ENCODE measurements around the gene RAB11FIP4.
A peak's percentile ranks its signal among the peaks of the same experiment; 100 is the strongest.

Gene RAB11FIP4

DNA sequence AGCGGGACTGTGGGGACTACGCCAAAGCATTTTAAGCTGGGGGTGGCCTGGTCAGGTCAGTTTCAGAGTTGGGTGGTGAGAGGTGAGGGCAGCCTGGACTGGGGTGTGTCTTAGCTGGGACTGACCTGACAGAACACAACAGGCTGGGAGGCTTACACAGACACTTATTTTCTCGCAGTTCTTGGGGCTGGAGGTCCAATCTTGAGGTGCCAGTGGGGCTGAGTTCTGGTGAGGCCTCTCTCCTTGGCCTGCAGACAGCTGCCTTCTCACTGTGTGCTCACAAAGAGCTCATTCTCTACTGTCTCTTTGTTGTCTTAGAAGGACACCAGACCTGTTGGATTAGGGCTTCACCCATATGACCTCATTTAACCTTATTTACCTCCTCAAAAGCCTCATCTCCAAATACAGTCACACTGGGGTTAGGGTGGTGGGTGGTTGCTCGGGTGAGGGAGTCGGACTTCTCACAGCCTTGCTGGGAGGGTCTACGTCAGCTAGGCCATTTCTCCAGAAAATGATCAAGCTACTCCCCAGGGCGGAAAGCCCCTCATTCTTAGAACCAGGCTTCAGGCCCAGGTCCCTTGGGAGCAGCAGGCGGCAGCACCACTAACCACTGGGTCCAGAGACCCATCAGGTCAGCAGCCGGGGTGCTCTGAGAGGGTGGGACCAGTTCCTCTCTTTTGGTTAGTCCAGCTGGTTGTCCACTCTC is 149.3 kb downstream of the RAB11FIP4 start:
- no peak for DNase-seq (ENCODE audit: low read depth in 2 of 2, low spot score in 1 of 2)

- no peak for DNase-seq (ENCODE audit: low read depth in 2 of 2, low spot score in 1 of 2)
These were observed 150.1 kb downstream of the RAB11FIP4 start for GRCh38 chr17:31541559-31541958.

DNA sequence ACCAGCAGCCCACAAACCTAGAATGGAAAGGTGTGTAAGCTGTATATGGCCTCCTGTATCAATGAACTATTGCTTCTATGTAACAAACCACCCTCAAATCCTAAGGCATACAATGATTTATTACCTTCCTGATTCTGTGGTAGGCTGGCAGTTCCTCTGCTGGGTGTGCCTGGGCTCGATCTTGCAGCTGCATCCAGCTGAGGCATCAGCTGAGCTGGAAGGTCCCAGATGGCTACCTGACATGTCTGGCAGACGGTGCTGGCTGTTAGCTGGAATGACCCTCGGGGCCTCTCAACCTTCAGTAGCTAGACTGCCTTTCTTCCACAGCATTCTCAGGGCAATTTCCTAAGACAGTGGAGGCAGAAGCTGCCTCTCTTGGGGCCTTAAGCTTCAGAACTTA is 152.7 kb downstream of the RAB11FIP4 start:
- DNase-seq (ENCODE audit: low read depth in 2 of 2, low spot score in 1 of 2) = no peak

- DNase-seq (ENCODE audit: low read depth in 2 of 2, low spot score in 1 of 2) = no peak
These were observed 155.2 kb downstream of the RAB11FIP4 start for GRCh38 chr17:31546650-31547049.

DNA sequence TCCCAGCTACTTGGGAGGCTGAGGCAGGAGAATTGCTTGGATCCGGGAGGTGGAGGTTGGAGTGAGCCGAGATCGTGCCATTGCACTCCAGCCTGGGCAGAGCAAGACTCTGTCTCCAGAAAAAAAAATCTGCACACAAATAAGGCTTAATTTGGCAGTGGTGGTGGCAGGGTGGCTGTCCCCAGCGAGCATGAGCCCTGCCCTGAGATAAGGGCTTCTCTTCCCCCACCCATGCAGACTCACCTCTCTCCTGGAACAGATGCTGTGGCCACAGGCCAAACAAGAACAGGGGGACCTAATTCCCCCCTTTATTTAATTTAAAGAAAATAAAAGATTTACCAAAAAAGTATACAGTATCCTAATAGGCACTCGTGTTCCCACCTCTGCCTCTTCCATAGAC is 157.2 kb downstream of the RAB11FIP4 start:
- no peak for DNase-seq (ENCODE audit: low read depth in 2 of 2, low spot score in 1 of 2)

DNA sequence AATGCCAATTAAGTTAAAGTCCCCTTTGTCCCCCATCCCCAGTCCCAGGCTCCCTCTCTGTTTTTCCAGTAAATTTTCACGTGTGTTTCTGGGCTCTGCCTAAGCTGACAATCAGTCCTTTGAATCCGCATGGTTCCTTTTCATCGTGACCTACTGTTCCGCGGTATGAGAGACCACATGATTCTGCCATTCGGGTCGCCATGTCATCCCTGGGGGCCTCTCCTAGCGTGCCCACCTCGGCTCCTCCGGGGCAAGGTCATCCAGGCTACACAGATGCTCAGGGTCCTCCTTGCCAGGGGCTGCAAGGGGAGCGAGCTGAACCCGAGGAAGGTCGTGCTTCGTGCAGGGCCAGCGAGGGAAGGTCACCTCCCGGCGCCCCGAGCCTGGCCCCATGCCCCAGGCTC is 157.6 kb downstream of the RAB11FIP4 start:
- DNase-seq (ENCODE audit: low read depth in 2 of 2, low spot score in 1 of 2) = no peak

GRCh38 chr17:31549525-31550388 is 158.3 kb downstream of the RAB11FIP4 start:
- peak; percentile 85 to 96 for DNase-seq (ENCODE audit: low read depth in 2 of 2, low spot score in 1 of 2)

GRCh38 chr17:31550389-31551056 is 159.0 kb downstream of the RAB11FIP4 start:
- no peak for DNase-seq (ENCODE audit: low read depth in 2 of 2, low spot score in 1 of 2)

- DNase-seq (ENCODE audit: low read depth in 2 of 2, low spot score in 1 of 2) = no peak
These were observed 161.1 kb downstream of the RAB11FIP4 start for GRCh38 chr17:31552568-31552967.

DNA sequence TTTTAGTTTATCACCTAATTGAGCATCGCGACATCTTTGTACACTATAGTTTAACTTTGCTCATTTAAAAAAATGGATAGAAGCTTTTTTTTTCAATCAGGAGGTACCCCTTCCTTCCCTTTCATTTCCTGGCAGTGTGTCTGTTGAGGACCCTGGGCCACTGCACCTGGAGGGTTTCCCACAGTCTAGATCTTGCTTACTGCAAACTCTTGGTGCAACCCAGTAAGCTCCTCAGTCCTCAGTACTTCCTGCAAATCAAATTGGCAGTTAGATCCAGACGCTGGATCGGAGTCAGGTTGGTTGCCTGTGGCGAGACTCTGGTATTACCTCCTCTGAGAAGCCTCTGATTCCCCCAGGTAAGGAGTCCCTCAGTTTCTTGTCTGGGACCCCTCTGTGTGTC is 162.0 kb downstream of the RAB11FIP4 start:
- DNase-seq (ENCODE audit: low read depth in 2 of 2, low spot score in 1 of 2) = no peak

GRCh38 chr17:31554930-31555329 is 163.5 kb downstream of the RAB11FIP4 start:
- DNase-seq (ENCODE audit: low read depth in 2 of 2, low spot score in 1 of 2) = no peak

DNA sequence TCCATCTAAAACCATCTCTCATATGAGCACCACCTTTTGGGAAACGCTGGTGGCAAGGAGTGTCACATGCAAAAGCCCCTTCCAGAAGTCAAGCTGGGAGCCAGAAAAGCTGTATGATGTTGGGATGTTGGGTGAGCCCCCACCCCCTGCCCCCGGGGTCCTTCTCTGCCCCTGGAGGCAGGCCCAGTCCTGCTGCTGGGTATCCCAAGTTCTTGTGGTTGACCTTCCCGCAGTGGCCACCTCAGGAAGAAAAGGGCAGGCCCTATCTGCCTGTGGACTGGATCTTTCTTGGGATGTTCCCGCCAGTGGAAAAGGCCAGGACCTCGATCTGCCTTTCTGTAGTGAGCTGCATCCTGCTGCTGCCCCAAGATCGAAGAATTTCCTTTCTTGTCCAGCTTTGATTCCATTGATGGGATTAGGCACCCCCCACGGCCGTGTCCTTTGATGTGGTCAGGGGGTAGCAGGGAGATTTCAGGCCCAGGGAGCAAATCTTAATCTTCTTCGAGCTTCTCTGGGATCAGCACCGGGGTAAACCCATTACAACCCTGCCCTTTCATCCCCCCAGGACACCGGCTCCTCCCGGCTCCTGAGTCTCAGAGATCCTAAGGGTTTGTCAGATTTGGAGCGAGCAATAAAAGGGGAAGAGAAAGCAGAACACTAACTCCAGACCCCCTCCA is 165.6 kb downstream of the RAB11FIP4 start:
- DNase-seq (ENCODE audit: low read depth in 2 of 2, low spot score in 1 of 2) = no peak

GRCh38 chr17:31558748-31559583 is 167.5 kb downstream of the RAB11FIP4 start:
- peak; percentile 6 to 22 for DNase-seq (ENCODE audit: low read depth in 2 of 2, low spot score in 1 of 2)

DNA sequence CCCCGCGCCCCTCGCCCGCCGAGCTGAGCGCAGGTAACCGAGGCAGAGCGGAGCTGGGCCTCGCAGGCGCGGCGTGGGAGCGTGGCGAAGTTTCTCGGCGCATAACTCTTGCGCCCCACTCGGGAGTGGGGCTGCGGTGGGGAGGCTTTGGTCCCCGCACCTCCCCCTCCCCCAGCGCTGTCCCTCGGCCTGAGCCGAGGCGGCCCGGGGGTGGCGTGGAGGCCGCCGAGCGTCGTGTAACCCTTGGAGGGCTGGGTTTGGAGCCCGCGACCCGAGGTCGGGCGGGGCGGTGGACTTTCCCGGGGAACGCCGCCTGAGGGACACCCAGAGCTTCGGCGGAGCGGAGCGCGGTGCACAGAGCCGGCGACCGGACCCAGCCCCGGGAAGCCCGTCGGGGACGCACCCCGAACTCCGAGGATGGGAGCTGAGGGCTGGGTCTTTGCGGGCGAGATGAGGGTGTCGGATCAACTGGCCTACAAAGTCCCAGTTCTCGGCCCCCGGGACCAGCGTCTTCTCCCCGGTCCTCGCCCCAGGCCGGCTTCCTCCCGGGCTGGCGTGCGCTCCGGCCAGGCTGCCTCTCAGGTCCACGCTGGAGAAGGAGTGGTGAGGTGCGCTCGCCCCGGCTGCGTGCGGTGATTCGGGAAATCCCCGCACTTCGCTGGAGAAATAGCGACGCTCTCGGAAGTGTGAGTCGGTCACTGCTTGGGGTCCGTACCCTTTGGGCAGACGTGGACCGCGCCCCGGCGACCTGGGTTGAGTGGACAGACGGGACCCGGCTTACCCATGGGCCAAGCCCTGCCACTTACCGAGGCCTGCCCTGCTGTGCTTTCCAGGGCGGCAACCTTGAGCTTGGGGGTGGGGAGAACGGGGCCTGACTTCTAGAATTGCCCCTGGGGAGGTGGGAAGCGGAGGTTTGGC is 168.4 kb downstream of the RAB11FIP4 start:
- DNase-seq (ENCODE audit: low read depth in 2 of 2, low spot score in 1 of 2) = no peak

DNA sequence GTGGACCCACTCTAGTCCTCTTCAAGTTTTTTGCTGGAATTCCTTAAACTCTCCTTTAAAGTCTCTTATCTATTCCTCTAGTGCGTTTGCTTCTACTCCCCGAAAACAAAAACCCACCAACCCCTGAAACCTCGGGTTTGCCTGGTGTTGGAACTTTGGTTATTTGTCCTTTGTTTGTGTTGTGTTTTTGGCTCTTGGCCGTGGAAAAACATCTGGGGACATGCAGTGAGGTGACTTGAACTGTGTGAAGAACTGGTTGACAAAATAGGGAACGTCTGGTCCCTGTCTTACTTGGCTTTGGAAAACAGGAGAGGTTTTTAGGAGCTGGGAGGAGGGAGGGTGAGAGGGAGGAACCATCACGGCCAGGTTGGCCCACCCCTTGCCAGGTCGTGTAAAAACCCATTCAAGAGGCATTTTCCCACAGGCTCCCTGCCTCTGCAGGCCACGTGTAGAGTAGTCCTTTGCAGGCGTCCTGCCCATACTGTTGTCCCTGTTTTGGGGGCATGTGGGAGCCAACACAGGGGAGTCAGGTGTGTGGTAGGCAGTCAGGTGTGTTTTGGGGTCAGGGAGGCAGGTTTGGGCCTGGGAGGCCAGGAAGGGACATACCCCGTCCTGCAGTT is 169.3 kb downstream of the RAB11FIP4 start:
- DNase-seq (ENCODE audit: low read depth in 2 of 2, low spot score in 1 of 2) = no peak

DNA sequence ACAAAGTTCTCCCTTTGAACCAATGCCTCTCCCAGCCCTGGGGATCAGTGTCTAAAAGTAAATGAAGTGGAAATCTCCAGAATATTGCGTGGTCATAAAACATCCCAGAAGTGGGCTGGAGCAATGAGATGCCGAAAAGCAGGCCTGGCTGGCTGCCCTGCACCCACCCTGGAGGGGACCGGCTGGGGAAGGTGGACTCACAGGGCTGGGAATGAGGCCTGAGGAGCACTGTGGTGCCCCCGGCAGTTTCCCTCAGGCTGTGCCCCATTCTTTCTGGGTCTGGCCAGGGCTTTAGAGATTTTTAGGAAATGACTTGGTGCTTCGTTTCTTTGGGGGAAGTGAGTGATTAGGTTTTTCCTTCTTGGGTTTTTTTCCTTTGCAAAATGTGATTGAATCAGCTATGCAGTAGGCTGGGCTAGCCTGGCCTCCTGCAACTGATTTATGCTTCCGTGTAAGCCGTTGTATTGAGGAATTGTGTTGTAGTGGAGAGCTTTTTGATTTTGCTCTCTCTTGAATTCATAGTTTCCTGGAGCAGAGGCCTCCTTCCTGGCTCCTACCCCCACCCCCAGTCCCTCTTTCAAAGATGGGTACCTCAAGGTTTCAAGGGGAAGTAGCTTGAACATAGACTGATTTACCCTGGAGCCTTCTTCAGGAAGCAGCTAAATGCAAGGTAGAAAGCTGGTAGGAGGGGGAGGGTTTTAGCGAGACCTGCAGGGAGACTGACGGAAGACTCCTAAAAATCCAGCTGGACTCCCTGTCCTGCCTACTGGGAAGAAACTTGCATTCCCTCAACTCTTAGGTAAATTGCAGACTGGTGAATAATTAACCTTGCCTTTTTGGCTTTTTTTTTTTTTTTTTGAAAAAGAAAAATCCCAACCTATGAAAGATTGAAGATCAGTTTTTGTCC is 170.2 kb downstream of the RAB11FIP4 start:
- DNase-seq (ENCODE audit: low read depth in 2 of 2, low spot score in 1 of 2) = no peak

- no peak for DNase-seq (ENCODE audit: low read depth in 2 of 2, low spot score in 1 of 2)
These were observed 170.9 kb downstream of the RAB11FIP4 start for GRCh38 chr17:31562376-31562840.

GRCh38 chr17:31564291-31564690 is 172.8 kb downstream of the RAB11FIP4 start:
- no peak for DNase-seq (ENCODE audit: low read depth in 2 of 2, low spot score in 1 of 2)
